SH-SY5Y (cell line): ENCODE results near the gene ZNF385D.

Source experiments
- GATA2 ChIP-seq: IDR thresholded peaks from 2 replicates; pipeline ENCODE4 v1.6.1; 2011; ENCODE audit warnings: mild to moderate bottlenecking, low read depth, low read length
- GATA3 ChIP-seq: IDR thresholded peaks from 2 replicates; pipeline ENCODE4 v1.6.1; 2011; ENCODE audit warnings: low read depth, mild to moderate bottlenecking, low read length, moderate library complexity

- no peak for TF ChIP-seq GATA2
- TF ChIP-seq GATA3: no peak
These were observed 158.2 kb downstream of the ZNF385D start for GRCh38 chr3:21592828-21593227.
